ENCODE results near the gene FAM177A1.
A peak's percentile ranks its signal among the peaks of the same experiment; 100 is the strongest.
"Not testable (repeated sequence)": the region's sequence is repeated elsewhere in the genome, so short reads cannot be mapped to it uniquely, and the experiment has no call there.

Gene FAM177A1

DNA sequence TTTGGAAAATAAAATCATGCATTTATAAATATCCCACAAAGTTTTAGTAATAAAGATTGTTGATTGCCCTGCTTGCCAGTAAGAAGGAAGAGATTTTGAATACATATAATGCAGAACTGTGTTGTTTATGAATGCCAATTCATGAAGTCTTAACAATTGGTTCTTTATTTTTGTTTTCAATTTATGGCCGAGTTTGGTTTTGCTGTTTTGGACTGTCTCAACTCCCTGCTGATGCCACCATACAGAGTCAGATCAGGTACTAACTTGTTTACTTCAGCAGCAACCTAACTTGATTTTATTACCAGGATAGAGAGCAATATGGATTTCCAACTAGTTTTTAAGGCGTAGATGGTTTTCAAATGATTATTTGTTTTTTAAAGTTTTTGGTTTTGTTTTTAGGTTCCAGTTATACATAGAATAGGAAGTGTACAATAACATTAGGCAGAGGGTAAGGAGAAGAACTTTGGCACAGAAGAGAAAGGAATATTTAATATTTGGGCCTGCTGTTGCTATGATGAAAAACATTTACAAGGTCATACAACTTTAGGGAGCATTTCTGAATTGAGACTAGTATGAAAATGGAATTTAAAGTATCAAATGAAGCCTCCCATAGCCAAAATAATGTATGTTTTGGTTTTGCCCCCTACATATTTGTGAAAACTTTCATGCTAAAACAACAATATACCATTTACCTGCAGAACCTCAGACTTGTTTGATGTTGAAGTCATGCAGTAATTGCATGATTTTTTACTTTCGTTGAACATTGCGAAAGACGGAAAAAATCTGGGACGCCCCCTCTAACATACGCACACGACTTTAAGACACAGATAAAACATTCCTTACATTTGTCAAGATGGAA, 904 bp upstream of the FAM177A1 start:
- no peak for DNase-seq (ENCODE audit: low read depth in 1 of 2, low spot score in 1 of 2)
- in situ Hi-C loops (cut with HindIII; ENCODE audit: low pct_unique_long_range_greater_than_20kb, low sequenced_read_pairs): no loop called here
- no peak for TF ChIP-seq JUND (IDR thresholded peaks at IDR 0.05; ENCODE audit: low read depth)

- in situ Hi-C loops (cut with HindIII; ENCODE audit: low pct_unique_long_range_greater_than_20kb, low sequenced_read_pairs): no loop called here
- TF ChIP-seq JUND (IDR thresholded peaks at IDR 0.05; ENCODE audit: low read depth): no peak
- peak in 1 of 2 experiments; percentile 37 for DNase-seq (ENCODE audit: low read depth in 1 of 2, low spot score in 1 of 2)
Observed at GRCh38 chr14:35045798-35046047, 349 bp upstream of the FAM177A1 start.

- no peak for TF ChIP-seq JUND (IDR thresholded peaks at IDR 0.05; ENCODE audit: low read depth)
- in situ Hi-C loops (cut with HindIII; ENCODE audit: low pct_unique_long_range_greater_than_20kb, low sequenced_read_pairs): no loop called here
- DNase-seq (ENCODE audit: low read depth in 1 of 2, low spot score in 1 of 2): peak; percentile 51 to 75
Observed at GRCh38 chr14:35046751-35047536, 872 bp downstream of the FAM177A1 start.

DNA sequence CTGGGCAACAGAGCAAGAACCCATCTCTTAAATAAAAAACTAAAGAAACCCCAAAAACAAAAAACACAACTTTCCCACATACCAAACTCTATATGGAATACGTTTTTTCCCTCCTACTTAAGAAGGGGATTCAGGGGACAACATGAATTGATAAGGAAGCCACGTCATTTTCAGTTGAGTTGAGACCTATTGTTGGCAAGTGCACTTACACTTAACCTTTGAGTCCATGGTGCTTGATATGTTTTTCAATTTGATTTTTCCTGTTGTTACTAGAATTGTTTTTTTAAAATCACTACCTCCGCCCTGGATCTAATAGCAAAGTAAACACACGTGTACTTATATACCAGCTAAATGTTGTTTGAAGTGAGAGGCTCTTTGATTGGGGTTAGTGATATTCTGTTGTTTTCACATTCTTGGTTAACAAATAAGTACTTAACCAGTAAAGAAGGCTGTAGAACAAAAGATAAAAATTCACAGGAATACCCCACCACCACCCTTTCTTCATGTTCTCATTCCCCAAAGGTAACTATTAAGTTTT, 2.0 kb downstream of the FAM177A1 start:
- in situ Hi-C loops (cut with HindIII; ENCODE audit: low pct_unique_long_range_greater_than_20kb, low sequenced_read_pairs): no loop called here
- TF ChIP-seq JUND (IDR thresholded peaks at IDR 0.05; ENCODE audit: low read depth): no peak
- no peak for DNase-seq (ENCODE audit: low read depth in 1 of 2, low spot score in 1 of 2)

DNA sequence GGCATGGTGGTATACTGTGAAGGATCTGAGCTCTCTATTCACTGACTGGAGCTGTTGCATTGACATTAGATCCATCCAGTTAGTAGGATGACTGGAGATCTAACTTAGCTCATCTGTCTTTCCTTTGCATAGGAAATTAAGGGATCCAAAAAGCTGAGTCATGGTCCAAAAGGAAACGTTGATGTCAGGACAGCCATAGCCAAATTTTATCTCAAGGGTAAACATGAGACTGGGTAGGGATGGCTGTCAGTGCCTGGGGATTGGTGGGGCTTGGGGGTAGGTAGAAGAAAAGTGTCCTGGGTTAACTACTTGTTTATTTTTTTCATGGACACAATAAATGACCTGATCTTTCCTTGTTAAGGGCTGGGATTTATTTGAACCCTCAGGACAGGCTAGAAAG, 4.6 kb downstream of the FAM177A1 start:
- in situ Hi-C loops (cut with HindIII; ENCODE audit: low pct_unique_long_range_greater_than_20kb, low sequenced_read_pairs): no loop called here
- TF ChIP-seq JUND (IDR thresholded peaks at IDR 0.05; ENCODE audit: low read depth): no peak
- DNase-seq (ENCODE audit: low read depth in 1 of 2, low spot score in 1 of 2): peak in 1 of 2 experiments; percentile 57

DNA sequence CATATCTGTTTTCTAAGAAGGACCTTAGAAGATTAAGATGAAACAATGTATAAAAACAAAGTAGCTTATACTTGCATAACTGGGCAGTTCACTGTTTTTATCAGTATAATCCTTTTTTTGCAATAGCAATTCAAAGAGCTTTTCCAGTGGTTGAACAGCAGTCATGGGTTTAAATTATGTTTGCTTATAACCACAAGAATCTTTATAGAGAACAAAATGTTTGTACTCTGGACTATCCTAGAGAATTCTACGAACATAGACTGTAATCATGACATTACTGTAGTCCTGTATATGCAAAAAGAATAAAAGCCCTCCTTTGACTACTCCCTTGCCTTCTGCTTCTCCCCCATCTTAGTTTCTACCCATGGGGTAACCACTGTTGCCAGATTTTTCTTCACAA, 5.7 kb downstream of the FAM177A1 start:
- peak in 1 of 2 experiments; percentile 78 for DNase-seq (ENCODE audit: low read depth in 1 of 2, low spot score in 1 of 2)
- in situ Hi-C loops (cut with HindIII; ENCODE audit: low pct_unique_long_range_greater_than_20kb, low sequenced_read_pairs): no loop called here
- no peak for TF ChIP-seq JUND (IDR thresholded peaks at IDR 0.05; ENCODE audit: low read depth)

- in situ Hi-C loops (cut with HindIII; ENCODE audit: low pct_unique_long_range_greater_than_20kb, low sequenced_read_pairs): no loop called here
- DNase-seq (ENCODE audit: low read depth in 1 of 2, low spot score in 1 of 2): no peak
- TF ChIP-seq JUND (IDR thresholded peaks at IDR 0.05; ENCODE audit: low read depth): no peak
Observed at GRCh38 chr14:35052637-35053036, 6.6 kb downstream of the FAM177A1 start.

GRCh38 chr14:35061113-35061791, 15.2 kb downstream of the FAM177A1 start:
- DNase-seq (ENCODE audit: low read depth in 1 of 2, low spot score in 1 of 2); in situ Hi-C loops (cut with HindIII; ENCODE audit: low pct_unique_long_range_greater_than_20kb, low sequenced_read_pairs): not testable (repeated sequence)

- in situ Hi-C loops (cut with HindIII; ENCODE audit: low pct_unique_long_range_greater_than_20kb, low sequenced_read_pairs); DNase-seq (ENCODE audit: low read depth in 1 of 2, low spot score in 1 of 2): not testable (repeated sequence)
Observed at GRCh38 chr14:35065731-35066130, 19.7 kb downstream of the FAM177A1 start.

DNA sequence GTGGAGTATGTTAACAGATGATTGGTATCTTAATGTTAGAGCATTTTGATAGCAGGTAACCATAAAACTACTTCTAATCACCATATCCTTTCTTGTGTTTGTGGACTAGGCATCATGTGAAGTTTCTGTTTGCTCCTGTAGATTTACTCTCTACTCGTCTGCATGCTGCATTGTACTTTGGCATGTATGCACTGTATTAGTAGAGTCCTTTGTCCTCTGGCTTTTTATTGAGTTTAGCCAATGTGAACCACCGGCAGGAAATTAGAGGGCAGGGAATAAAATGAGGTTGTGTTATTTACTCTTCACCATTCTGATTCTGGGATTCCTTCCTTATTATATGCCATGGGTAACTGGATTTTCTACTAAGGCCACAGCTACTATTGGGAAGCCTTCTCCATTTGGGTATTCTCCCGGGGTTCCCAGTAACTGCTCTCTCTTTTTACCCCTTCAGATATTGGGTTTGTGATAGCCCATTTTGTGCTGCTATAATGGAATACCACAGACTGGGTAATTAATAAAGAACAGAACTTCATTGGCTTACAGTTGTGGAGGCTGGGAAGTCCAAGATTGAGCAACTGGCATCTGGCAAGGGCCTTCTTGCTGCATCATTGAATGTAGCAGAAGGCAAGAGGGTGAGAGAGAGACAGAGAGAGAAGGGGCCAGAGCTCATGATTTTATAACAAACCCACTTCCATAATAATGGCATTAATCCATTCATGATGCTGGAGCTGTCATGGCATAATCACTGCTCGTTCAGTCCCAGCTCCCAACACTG, 22.4 kb downstream of the FAM177A1 start:
- in situ Hi-C loops (cut with HindIII; ENCODE audit: low pct_unique_long_range_greater_than_20kb, low sequenced_read_pairs): no loop called here
- DNase-seq (ENCODE audit: low read depth in 1 of 2, low spot score in 1 of 2): no peak
- TF ChIP-seq JUND (IDR thresholded peaks at IDR 0.05; ENCODE audit: low read depth): no peak

DNA sequence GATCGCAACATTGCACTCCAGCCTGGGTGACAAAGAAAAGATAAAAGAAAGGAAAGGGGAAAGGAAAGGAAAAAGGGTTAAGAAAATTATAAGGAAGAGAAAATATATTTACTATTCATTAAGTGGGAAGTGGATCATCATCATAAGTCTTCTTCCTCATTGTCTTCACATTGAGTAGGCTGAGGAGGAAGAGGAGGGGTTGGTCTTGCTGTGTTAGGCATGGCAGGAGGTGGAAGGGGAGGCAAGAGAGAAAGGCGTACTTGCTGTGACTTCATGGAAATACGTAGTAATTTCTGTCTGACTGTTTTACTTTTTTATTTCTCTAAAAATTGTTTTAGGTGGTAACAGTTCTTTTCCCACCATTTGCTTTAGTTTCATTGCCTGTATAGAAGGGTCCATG, 26.2 kb downstream of the FAM177A1 start:
- no peak for DNase-seq (ENCODE audit: low read depth in 1 of 2, low spot score in 1 of 2)
- no peak for TF ChIP-seq JUND (IDR thresholded peaks at IDR 0.05; ENCODE audit: low read depth)
- in situ Hi-C loops (cut with HindIII; ENCODE audit: low pct_unique_long_range_greater_than_20kb, low sequenced_read_pairs): no loop called here

DNA sequence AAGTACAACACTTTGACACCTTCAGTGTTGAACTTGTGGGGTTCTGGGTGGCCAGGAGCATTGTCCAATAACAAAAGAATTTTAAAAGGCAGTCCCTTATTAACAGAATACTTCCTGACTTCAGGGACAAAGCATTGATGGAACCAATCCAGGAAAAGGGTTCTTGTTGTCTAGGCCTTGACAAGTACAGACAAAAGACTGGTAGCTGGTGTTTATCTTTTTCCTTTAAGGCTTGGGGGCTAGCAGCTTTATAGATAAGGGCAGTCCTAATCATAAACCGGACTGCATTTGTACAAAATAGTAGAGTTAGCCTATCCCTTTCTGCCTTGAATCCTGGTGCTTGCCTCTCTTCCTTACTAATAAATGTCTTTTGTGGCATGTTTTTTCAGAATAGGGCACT, 27.4 kb downstream of the FAM177A1 start:
- TF ChIP-seq JUND (IDR thresholded peaks at IDR 0.05; ENCODE audit: low read depth): no peak
- in situ Hi-C loops (cut with HindIII; ENCODE audit: low pct_unique_long_range_greater_than_20kb, low sequenced_read_pairs): no loop called here
- DNase-seq (ENCODE audit: low read depth in 1 of 2, low spot score in 1 of 2): no peak
